ENCODE measurements around the gene MLEC.
A peak's percentile ranks its signal among the peaks of the same experiment; 100 is the strongest.

Gene MLEC

DNA sequence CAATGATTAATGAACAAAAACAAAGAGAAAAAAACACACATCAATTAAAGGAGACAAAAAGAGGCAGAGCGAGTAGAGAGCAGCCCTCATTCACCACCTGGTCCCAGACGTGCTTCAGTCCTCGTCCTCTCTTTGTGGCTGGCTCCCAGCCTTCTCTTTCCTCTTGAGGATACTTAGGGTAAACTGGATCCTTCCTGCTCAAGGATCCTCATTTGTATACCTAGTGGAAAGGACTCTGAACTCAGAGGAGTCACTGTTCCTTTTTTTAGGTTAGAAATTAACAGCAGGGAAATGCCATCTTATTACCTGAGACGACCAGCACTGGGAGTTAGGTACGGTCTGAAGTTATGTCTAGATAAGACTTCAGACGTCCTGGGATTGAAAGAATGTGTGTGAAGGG lies 9.7 kb downstream of the MLEC start:
- ATAC-seq: no peak

GRCh38 chr12:120697344-120697743 lies 10.4 kb downstream of the MLEC start:
- ATAC-seq: no peak

DNA sequence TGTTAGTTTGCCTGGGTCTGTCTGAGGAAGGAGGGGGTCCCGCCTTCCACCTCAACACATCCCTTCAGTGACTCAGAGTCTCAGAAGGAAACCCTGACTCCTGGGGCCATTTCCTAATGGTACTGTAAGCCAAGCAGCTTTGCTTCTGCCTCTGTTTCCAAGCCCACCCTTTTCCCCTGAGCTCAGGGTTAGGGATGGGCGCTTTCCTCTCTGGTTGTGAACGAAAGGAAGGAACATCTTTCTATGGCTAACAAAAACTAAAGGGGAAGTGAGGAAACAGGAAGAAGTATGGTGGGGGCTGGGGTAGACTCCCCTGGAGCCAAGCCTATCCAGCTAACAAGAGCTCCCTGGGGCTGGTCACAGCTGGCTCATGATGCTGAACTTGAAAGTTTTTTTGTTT lies 11.7 kb downstream of the MLEC start:
- no peak for ATAC-seq

- no peak for ATAC-seq
These were observed 12.6 kb downstream of the MLEC start for GRCh38 chr12:120699553-120699952.

DNA sequence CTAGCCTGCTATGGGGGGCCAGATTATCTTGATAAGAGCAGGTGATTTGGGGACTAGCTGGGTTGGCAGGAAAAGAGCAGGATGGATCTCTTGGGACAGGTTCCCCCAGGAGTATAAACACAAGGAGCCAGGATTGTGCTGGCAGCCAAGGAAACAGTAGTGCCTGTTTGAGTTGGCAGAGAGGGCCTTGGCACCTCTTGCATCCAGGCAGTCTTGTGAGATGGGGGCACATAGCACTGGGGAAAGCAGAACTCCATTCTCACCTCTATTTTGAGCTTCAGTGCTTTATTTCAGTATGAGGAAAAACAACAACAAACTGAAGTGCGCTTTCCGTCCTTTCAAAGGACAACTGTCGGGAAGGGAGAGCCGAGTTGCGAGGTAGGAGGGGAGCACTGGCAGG lies 13.9 kb downstream of the MLEC start:
- no peak for ATAC-seq

GRCh38 chr12:120702637-120703036 lies 15.7 kb downstream of the MLEC start:
- ATAC-seq: no peak

DNA sequence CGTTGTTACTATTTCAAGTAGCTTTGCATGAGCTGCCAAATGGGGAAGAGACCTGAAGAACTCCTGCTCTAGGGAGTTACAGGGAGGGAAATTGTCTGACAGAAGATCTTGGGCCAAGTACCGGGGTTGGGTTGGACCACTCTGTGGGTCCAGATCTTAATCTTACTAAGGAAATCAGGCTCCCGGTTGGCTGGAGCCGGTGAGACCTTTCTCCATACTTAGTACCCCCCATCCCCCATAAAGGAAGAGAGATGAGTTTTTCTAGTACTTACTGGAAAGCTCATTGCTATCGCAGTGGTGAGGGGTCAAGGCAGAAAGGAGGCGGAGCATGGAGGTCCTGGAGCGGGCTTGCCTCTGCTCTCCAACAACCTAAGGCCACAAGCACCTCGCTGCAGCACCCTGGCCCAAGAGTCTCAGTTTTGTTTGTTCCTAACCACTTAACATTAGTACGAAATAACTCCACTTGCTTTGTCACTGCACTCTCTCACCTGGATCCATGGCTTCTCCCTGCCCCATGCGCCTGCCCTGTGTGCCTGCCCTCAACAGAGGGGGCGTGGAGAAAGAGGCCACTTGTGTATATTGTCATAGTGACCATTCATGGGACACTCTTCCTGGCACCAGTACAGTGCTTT lies 16.5 kb downstream of the MLEC start:
- no peak for ATAC-seq

DNA sequence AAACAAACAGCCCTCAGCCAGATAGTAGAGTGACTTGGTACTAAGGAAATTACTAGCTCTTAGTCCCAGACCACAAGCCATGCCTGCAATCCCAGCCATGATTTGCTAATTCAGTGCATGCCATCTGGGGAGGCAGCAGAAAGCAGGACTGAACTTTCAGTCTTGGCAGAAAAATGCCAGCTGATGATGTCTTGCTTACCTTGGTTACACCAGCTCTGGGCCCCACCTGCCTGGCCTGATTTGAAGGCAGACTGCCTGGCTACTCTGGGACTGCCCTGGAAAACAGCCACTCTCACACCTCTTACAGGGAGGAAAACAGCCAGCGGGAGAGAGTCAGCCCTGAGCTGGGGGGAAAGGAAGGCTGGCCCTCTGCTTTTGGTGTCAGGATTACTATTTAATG lies 18.7 kb downstream of the MLEC start:
- ATAC-seq: no peak

DNA sequence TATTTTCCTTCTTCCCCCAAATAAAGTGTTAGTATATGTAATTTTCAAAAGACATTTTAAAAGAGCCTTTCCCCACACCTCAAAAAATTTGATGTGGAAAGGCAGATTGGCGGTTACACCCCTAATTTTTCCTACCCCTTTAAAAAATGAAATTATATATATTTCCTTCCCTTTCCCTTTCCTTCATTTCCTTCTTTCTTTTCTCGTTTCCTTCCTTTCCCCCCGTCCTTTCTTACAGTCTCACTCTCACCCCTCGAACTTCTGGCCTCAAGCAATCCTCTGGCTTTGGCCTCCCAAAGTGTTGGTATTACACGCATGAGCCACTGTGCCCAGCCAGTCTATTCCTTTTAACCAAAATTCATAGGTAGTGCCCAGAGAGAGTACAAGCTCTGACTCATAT lies 19.1 kb downstream of the MLEC start:
- no peak for ATAC-seq

DNA sequence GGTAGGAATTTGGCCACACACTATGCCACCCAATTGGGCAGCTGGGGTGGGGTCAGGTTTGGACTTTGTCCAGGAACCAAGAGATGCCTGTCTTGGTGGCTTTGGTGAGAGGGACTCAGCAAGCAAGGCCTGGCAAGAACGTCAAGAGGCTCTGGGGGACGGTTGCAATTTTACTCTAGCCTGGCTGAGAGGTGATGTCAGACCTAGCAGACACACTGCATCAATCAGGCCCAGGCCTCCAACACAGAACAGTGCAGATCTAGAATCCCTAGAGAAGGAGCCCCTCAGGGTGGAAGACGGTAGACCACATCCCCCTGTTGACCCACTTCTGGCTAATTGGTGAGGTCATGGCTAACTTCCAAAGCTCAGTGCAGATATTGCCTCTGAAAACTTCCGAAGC lies 21.7 kb downstream of the MLEC start:
- no peak for ATAC-seq

- peak; percentile 81 to 87 for ATAC-seq
These were observed 23.3 kb downstream of the MLEC start, which contains the start of gene UNC119B for GRCh38 chr12:120710031-120710804. UNC119B (plus strand) TSS chr12:120710458; CDS start chr12:120710475, 17 bp downstream.

- ATAC-seq: peak in 1 of 2 donors; percentile 37
These were observed 23.9 kb downstream of the MLEC start for GRCh38 chr12:120710805-120711296.

- no peak for ATAC-seq
These were observed 24.5 kb downstream of the MLEC start for GRCh38 chr12:120711411-120711810.

DNA sequence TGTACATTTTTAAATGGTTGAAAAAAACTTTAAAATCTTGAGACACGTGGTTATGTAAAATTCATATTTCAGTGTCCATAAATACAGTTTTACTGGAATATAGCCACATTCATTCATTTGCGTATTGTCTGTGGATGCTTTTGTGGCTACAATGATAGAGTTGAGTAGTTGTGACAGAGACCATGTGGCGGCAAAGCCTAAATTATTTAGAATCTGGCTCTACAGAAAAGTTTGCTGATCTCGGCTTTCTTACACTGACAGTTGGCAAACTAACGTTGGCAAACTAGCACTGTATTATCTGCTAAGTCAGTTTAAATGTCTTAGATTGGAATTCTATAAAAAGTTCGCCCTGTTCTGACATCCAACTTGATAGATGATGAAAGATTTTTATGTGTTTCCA lies 25.7 kb downstream of the MLEC start:
- no peak for ATAC-seq

DNA sequence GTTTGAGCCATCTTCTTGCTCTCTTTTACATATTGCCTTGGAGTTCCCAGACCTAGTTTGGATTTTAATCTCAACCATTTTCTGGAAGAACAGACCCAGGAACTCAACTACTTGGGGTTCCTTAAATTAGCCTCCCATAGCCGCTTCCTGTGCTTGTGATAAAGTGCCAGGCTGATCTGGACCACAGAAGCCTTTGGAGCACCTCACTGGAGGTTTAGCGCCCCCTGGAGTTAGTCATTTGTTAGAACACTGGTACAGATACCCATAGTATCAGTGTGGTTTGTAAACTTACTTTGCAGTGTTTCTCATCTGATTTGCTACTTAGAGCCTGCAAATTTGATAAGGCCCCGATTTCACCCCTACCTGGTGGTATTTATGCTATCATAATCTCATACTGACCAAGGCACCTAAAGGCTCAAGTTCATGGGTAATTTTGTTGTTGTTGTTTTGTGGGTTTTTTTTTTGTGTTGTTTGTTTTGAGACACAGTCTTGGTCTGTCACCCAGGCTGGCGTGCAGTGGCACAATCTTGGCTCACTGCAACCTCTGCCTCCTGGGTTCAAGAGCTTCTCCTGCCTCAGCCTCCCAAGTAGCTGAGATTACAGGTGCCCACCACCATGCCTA lies 27.0 kb downstream of the MLEC start:
- peak; percentile 68 to 80 for ATAC-seq

GRCh38 chr12:120718055-120718454 lies 31.1 kb downstream of the MLEC start:
- ATAC-seq: no peak

DNA sequence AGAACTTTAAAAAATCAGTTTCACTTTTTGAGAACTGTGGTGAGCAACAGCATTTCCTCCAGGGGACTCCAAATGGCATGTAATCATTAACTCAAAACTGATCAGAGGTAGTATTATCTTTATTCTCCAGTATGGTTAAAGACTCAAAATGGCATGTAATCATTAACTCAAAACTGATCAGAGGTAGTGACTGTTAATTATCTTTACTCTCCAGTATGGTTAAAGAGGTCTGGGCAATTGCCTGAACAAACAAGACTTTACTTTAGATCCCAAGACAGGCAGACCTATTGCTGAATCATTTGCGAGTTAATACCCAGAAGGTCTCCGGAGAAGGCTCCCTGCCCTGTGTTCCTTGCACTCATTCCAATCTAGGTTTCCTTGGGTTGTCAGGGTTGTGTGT lies 32.1 kb downstream of the MLEC start:
- ATAC-seq: no peak

DNA sequence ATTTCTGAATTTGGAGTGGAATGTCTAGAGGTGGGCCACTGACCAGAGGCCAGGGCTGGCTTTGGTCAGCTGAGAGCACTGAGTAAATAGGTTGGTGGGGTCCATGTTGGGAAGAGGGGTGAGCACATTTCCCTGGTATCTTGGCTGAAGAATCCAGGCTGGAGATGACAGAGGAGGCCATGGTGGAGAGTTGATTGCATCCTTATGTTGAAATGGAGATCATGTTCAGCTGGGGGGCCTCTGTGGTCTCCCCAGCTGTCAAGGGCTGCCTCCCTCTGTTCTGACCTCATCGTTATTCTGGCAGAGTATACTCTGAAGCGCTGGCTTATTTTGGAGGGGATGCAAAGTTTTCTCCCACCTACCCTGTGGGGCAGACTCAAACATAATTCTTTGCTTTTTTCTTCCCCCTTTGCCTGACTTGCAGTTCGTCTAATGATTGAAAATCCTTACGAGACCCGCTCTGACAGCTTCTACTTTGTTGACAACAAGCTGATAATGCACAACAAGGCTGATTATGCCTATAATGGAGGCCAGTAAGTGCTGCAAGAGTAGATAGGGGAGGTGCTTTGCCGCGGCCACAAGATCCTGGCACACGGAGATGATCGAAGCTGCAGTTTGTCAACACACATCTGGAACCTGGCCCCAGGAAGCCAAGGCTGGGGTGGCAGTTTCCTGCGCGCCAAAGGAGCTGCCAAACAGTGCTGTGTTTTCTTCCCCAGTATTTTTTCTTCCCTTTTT lies 32.7 kb downstream of the MLEC start:
- no peak for ATAC-seq

- ATAC-seq: no peak
These were observed 33.5 kb downstream of the MLEC start for GRCh38 chr12:120720234-120720986.

- ATAC-seq: no peak
These were observed 34.2 kb downstream of the MLEC start for GRCh38 chr12:120720987-120721801.

- ATAC-seq: no peak
These were observed 34.9 kb downstream of the MLEC start for GRCh38 chr12:120721866-120722265.

Measured in activated CD4-positive, CD25-positive, alpha-beta regulatory T cell treated with anti-CD3 and anti-CD28 coated beads, Interleukin-2, amount 50 U/mL, for 24 hours (primary cell).